Head of caudate nucleus (tissue), 42 donors: ENCODE measurements around the gene FXR1.
"Not testable (repeated sequence)": the region's sequence is repeated elsewhere in the genome, so short reads cannot be mapped to it uniquely, and the experiment has no call there.

Experiments
- DNase-seq, 42 donors: peaks; one replicate each; pipeline versions ENCODE4 v3.0.0 to v3.0.0-alpha.2; 2020 to 2021; ENCODE audit warnings: mixed read lengths in 7 of 42
- intact Hi-C: fragments of 100-400 bp; cut with DNase I; formaldehyde crosslinking; loops from one replicate; pipeline ENCODE4 v1.15.0; 2022

Gene FXR1

DNA sequence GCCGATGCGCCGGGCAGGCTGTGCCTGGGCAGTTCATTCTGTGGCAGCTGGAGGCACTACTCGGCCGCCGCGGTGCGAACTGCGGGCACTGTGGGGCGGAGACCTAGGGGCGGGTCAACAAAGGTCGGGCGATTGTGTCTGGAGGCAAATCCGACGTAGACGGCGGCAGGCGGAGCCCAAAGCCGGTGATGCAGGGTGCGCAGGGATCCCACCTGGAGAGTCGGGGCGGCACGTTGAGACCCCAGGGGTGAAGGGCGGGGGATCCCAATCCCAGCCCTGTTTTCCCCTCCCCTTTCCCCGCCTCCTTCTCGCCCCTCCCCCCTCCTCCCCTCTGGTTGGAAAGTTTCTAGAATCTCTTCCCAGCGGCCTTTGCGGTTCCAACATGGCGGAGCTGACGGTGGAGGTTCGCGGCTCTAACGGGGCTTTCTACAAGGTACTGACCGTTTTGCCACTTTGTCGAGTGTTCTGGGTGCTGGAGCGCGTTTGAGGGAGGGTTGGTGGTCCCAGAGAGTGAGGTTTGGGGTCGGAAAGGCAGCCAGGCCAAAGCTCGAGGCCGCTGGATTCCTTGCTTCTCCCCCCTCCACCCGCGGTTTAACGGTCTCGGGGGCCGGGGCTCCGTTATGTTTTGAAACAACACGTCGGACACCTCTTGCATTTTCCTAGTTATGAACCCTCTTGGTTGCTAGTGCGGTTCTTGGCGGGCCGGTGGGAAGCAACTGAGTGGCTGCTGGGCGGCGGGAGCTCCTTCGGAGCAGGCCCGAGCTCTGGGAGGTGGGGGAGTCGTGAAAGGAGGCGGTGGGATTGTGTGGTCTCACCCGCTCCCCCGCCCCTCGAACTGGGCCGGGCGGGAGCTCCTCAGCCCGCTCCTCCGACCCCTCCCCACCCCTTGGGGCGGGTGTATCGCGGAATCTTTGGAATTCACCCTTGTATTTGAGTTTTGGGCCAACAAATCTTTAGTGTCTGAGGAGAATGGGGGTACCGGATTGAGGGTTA is at the start of gene FXR1:
FXR1 (plus strand) TSS at position 367 of the 993 bp plus-strand sequence; CDS start at position 383, 16 bp downstream.
- intact Hi-C loops: loop anchor here (2.0 kb wide), 1 partner anchor 76 kb away; the partner anchor contains the start of gene DNAJC19
- peak; percentile 86 to 97 (median 92) for DNase-seq

DNA sequence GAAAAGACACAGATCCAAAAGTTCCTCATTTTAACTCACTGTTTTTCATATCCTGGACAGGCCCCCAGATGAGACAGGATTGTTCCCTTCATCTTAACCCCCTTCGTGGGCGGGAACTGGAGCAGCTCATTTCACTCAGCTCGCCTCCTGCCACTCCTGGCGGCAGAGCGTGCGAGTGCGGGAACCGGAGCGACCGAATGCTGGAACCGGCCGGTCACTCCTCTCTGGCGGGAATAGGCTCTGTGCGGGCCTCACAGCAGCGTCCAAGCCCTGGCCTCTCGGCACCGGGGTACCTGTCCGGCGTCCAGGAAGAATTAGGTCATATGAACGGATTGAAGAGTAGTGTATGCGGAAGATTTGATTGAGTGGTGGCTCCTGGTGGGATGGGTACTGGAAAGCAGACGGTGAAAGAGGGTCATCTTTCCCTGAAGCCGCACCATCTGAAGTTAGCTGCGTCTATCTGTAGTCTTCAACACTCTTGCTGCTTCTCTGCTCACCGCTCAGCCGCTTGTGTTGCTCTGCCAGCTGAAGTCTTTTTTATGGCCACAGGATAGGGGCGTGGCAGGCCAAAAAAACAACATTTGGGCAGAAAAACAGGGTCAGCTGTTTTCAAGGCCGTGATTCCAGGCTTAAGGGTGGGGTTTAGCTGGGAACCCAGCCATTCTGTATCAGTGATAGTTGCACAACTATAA is 42.3 kb upstream of the FXR1 start:
- DNase-seq: peak in 5 of 42 donors; percentile 8 to 44 (median 15)
- intact Hi-C loops: no loop called here

DNA sequence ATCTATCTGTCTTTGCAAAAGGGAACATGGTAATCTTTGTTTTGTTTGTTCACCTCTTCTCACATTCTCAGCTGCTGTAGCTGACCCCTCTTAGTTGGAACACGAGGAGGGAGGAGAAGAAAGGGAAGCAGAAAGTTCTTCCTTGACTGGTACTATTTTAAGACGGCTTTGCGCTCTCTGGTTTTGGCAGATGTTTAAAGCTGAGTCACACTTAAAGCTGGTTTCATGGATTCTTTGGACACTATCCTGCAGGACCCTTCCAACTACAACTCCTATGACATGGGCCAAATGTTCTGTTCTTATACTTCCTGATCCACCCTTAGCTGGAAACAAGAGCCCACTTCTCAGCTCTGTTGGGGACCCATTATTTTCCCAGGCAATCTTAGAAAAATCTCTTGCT is 40.6 kb upstream of the FXR1 start:
- intact Hi-C loops: no loop called here
- no peak for DNase-seq

DNA sequence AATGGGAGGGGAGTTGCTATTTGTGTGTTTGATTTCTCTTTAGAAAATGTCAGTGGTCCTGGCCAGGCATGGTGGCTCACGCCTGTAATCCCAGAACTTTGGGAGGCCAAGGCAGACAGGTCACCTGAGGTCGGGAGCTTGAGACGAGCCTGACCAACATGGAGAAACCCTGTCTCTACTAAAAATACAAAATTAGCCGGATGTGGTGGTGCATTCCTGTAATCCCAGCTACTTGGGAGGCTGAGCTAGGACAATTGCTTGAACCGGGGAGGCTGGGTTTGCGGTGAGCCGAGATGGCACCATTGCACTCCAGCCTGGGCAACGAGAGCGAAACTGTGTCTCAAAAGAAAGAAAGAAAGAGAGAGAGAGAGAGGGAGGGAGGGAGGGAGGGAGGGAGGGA is 40.0 kb upstream of the FXR1 start:
- intact Hi-C loops, DNase-seq: not testable (repeated sequence)

DNA sequence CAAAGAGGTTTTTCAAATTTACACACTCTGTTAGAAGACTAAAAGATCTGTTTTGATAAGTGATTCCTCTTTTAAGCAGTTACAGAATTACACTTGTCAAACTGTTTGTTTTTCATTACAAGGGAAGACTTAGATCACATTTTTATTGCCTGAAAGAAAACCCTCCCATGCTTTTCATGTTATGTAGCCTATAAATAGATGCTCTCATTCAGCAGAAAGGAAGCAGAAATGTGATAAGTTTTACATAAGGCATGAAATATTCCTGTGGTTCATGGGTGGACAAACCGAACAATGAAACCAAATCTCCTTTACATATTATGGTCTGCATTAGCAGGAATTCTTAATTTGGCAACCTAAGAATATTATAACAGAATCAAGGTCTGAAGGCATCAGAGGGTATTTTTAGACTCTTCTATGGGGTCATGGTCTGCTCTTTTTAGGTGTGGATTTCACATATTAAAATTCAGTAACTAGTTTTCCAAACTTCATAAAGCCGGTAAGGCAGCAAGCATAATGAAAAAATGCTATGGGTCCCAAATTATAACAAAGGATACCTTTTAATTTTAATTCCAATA is 37.3 kb upstream of the FXR1 start:
- no peak for DNase-seq
- intact Hi-C loops: no loop called here

DNA sequence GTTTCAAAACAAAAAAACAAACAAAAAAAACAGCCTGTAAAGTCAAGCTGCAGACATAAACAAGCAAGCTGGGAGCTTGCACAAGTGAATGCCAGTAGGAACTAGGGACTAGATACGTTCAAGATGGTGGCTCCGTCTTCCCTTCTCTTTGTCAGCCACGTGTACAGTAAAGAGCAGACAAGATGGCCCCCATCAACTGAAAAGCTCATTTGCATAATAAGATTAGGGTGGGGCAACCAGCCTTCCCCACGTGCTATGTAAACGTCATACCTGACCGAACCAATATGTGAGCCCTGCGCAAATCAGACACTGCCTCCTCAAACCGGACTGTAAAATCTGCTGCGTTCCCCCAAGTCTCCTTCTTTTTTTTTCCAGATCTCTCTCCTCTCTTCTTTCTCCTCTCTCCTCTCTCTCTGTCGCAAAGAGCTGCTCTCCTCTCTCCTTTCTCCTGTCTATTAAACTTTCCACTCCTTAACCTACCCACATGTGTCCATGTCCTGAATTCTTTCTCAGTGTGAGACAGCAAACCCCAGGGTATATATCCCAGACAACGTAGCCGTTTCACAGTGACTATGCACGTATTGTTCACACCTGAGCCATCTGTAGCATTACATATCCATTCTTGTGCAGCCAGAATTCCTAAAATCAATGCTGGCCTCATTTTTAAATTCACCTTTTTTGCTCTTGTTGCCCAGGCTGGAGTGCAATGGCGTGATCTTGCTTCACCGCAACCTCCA is 31.2 kb upstream of the FXR1 start:
- no peak for DNase-seq
- intact Hi-C loops: no loop called here

DNA sequence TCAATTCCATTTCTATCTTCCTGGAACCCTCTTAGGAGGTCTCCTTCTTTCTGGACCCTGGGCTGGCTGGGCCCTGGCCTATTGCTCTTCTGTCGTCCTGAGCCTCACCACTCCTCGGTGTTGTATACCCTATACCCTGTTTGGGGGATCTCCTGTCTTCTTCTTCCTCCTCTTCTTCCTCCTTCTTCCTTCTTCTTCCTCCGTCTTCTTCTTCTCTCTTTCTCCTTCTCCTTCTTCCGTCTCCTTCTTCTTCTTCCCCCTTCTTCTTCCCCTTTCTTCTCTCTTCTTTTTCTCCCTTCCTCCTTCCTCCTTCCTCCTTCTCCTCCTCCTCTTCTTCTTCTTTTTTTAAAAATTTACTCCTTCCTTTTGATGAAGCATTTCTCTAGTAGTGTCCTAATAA is 30.4 kb upstream of the FXR1 start:
- intact Hi-C loops: no loop called here
- DNase-seq: no peak

DNA sequence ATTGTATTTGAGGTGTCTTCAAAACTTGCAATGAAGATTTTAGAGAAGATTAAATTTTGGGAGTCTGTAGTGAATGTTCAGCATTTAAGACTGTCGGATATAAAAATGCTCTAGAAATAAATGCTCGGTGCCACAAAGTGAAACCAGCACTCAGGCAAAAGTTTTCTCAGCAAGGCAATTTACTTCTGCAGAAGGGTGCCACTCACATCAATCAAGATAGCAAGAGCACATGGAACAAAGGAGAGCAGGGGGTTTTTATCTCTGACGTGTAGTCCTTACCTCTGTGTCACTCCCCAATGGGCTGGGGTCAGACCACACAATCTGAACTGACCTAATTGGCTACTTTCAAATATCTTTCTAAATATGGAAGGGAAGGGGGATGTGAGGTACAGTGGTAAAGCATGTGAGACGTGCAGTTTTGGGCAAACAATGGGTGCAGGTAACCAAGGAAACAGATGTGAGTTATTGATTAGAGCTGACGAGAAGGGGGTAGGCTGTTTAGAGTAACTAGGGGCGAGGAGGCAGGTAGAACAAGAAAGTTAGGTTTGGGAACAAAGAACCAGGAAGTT is 23.4 kb upstream of the FXR1 start:
- DNase-seq: no peak
- intact Hi-C loops: no loop called here

DNA sequence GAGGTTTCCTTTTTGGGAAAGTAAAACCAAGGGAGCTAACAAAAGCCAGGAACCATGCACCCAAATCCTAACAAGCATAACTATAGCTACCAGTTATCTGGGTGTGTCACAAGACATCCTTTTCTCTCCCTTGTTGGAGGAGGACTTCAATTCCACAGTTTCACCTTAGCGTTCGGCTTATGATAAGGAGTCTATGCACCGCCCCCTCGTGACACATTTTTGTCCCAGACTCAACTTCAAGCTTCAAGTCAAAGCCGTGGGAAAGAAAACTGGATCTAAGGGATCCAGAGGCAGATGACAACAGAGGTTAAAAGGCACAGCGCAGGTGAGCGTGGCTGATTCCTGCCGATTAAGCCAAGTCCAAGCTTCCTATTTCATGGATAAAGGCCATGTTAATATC is 13.9 kb upstream of the FXR1 start:
- intact Hi-C loops: no loop called here
- DNase-seq: peak in 18 of 42 donors; percentile 9 to 67 (median 32)

DNA sequence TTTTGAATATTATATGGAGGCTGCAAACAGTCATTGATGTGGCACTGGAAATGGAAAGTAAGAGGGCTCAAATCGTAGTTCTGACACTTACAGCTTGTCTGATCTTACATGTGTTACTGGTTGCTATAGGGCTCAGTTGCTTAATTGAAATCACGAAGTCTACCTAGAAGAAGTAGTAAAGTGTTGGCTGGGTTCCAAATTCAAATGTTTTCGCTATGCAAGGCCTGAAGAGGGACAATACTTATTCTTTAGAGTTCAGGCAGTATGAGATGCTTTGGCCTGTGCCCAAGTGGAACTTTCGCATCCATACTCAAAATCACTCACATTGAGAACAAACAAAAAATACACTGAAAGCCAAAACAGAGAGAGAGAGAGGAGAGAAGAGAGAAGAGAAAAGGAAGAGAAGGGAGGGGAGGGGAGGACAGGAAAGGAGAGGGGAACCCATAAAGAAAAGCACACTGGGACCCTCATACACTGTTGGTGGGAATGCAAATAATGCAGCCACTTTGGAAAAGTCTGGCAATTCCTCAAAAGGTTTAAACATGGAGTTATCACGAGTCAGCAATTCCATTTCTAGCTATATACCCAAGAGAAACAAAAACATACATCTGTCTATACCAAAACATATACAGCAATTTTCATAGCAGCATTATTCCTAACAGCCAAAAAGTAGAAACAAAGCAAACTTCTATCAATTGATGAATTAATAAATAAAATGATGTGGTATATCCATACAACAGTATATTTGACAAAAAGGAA is 2.9 kb upstream of the FXR1 start:
- no peak for DNase-seq
- intact Hi-C loops: no loop called here

DNA sequence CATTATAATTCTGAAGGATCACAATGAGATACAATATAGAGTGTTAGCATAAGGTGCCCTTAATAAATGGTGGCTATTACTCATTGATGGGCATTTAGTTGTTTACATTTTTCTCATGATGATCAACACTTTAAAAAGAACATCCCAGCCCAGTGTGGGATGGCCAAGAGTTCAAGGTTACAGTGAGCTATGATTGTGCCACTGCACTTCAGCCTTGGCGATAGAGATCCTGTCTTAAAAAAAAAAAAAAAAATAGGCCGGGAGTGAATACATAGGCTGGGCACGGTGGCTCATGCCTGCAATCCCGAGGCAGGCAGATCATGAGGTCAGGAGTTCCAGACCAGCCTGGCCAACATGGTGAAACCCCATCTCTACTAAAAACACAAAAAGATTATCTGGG is 1.6 kb upstream of the FXR1 start:
- no peak for DNase-seq
- intact Hi-C loops: no loop called here

DNA sequence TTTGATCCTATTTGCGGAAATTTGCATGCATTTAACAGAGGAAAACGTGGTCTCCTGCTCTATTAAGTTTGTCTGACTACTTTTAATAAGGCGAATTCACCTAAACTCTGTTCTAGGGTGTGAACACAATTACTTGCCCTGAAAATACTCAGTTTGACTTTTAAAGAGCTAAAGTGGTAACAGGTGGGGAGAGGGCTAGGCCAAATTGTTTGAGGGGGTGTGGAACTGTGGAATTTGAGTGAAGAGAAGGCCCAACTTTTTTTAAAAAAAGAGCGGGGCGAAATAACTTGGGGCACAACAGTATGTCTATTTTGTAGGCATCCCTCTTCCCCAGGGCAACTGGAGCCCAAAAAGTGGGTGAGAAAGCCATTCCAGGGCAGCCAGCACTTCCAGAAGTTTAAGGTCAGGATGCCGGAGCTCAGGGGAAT is 580 bp upstream of the FXR1 start:
- DNase-seq: no peak
- intact Hi-C loops: loop anchor here (2.0 kb wide), 1 partner anchor 77 kb away; the partner anchor contains the start of gene DNAJC19

DNA sequence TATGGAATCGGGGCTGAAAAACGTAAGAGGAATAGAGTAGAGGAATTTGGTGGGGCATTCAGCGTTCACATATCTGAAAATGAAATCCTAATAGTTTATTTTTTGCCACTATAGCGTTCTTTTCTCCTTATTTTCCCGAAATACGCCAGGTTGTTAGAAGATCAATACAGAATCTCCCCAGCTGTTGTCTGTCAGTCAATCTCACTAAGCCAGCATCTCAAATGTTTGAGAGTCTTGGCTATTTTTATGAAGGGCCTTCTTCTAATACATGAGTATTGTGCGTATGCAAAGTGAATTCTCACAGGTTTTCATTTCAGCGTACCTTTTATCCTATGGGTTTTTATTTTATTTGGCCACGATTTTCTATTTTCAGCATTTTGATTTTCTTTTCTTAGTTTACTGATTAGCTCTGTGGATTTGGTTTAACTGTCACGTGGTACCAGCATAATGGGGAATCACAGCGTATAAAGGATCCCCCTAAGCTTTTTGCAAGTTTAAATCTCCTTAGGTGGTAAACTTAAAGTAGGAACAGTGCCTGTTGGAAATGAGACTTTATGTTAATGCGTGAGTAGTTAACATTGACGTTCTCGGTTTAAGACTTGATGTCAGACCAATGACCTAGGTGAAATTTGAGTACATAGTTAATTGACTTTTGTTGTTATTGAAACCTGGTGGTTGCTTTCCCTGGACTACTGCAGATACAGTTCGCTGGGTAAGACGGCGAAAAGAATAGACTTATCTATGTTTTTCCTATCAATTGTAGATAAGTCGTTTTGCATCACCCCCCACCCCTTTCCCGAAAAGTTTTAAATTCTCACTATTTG is 1.3 kb downstream of the FXR1 start:
- DNase-seq: no peak
- intact Hi-C loops: loop anchor here (2.0 kb wide), 1 partner anchor 75 kb away; the partner anchor contains the start of gene DNAJC19

DNA sequence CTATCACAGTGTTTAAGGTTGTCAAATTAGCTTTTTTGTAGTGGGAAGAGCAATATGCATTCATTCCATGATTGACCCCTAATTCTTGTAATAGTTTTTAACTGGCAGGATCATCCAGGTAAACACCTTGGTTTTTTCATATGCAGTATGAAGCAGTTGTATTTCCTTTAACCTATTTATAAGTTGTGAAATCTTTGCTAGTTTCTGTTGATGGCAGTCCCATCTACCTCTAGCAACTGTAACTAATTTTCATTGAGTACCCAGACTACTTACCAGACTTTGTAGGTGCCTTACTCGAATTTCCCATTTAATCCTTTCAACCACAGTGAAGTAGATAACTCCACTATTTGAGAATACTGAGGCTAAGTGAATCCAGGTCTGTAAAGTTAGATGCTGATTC is 6.1 kb downstream of the FXR1 start:
- intact Hi-C loops: no loop called here
- no peak for DNase-seq

DNA sequence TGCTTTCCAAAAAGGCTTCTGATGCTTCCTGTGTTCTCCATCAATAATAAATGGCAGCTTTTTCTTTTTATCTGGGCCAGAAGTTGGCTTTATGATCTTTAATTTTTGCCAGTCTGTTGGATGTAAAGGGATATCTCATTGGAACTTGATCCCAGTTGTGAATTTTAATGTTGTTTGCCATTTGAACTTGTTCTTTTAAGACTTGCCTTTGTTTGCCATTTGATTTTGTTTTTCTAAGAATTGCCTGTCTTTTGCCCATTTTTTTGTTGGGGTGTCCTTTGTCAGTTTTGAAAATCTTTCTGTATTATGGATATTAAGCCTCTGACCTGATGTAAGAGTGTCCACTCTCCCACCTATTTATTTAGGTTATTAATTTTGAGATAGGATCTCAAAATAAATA is 9.8 kb downstream of the FXR1 start:
- intact Hi-C loops: no loop called here
- DNase-seq: no peak

DNA sequence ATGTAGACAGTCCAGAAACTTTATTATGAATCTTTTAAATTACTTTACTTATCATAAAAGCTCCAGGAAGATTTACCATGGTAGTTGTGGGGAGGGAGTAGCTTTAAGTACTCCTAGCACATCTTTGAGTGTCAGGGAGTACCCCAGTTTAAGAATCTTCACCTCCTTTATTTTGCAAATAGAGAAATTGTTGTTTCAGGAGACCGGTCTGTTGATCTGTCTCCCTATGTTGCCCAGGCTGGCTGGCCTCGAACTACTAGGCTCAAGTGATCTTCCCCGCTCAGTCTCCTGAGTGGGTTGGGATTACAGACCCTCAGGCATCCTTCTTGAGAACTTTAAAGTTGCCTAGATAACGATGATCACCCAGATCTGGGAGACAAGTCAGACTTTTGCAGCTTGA is 11.1 kb downstream of the FXR1 start:
- intact Hi-C loops: no loop called here

DNA sequence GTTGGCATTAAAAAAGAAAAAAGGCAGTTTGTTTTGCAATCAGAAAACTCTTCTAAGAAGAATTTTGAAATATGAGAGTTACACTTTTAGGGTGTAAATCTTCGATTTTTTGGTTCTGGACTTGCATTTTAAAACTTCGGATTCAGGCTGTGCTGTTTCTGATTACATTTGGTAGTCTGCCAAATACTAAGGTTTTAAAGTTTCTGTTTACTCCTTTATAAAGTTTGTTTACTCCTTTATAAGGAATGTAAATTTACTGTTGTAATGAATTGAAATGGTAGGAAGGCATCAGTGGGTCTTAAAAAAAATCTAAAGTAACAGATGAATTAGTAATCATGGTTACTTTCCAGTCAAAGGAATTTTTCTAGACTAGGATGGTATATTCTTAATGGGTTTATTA is 14.1 kb downstream of the FXR1 start:
- no peak for DNase-seq
- intact Hi-C loops: no loop called here

More for the DNA sequence above, 11.1 kb downstream of the FXR1 start:
- DNase-seq: no peak
